Measurements from ENCODE around the gene GRIN2A. TPM values are rescaled to one million over a fixed set of nuclear protein-coding genes. Genes with fewer than 3 reads are reported as not detected.

The GRIN2A gene
- total and polyA plus RNA-seq, 2 donors (not counting 3 experiments of a cell fraction or from before 2014, with no cell fraction given): not detected

- H2AFZ ChIP-seq (ENCODE audit: low read depth, low read length): no peak overlapping the region
- POLR2A ChIA-PET: no interaction called here
- BruUV-seq (replicated peaks): no TSS peak
These were observed 270.2 kb downstream of the GRIN2A start for GRCh38 chr16:9911989-9912388.

More at GRCh38 chr16:9911989-9912388, 270.2 kb downstream of the GRIN2A start:
- TF ChIP-seq POLR2AphosphoS5 (IDR thresholded peaks at IDR 0.05; ENCODE audit: insufficient read depth, low read depth, low read length) (no peak), POLR2A (IDR thresholded peaks at IDR 0.05; ENCODE audit: low read depth, low read length) (no peak), JUN (IDR thresholded peaks at IDR 0.05; ENCODE audit: borderline replicate concordance, insufficient read depth, insufficient read length, low read depth) (no peak), MAX (IDR thresholded peaks at IDR 0.05; ENCODE audit: insufficient read depth, insufficient read length) (no peak), GATA2 (IDR thresholded peaks at IDR 0.05; ENCODE audit: insufficient read depth, insufficient read length, low read depth, low read length) (no peak), MYC (IDR thresholded peaks at IDR 0.05; ENCODE audit: low read depth, low read length) (no peak), FOS (IDR thresholded peaks at IDR 0.05; ENCODE audit: borderline replicate concordance, insufficient read depth, low read length) (no peak), EZH2 (IDR thresholded peaks at IDR 0.05; ENCODE audit: borderline replicate concordance, low read depth, low read length, severe bottlenecking) (no peak)
- TF ChIP-seq, protein P1, sequence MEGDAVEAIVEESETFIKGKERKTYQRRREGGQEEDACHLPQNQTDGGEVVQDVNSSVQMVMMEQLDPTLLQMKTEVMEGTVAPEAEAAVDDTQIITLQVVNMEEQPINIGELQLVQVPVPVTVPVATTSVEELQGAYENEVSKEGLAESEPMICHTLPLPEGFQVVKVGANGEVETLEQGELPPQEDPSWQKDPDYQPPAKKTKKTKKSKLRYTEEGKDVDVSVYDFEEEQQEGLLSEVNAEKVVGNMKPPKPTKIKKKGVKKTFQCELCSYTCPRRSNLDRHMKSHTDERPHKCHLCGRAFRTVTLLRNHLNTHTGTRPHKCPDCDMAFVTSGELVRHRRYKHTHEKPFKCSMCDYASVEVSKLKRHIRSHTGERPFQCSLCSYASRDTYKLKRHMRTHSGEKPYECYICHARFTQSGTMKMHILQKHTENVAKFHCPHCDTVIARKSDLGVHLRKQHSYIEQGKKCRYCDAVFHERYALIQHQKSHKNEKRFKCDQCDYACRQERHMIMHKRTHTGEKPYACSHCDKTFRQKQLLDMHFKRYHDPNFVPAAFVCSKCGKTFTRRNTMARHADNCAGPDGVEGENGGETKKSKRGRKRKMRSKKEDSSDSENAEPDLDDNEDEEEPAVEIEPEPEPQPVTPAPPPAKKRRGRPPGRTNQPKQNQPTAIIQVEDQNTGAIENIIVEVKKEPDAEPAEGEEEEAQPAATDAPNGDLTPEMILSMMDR (IDR thresholded peaks at IDR 0.05; ENCODE audit: extremely low read depth in 1 of 2, insufficient read depth in 1 of 2, low read depth in 1 of 2, low read length in 2 of 2): no peak
- Histone ChIP-seq H3K4me3 (replicated peaks in 1 of 3; ENCODE audit: insufficient read depth in 1 of 3, low read depth in 1 of 3, low read length in 3 of 3) (no peak overlapping the region), H3K27ac (ENCODE audit: insufficient read depth, low read depth, low read length) (no peak overlapping the region), H3K4me2 (ENCODE audit: insufficient read depth, low read length) (no peak overlapping the region), H3K36me3 (ENCODE audit: control insufficient read depth in 2 of 2, extremely low read depth in 1 of 2, insufficient read depth in 2 of 2, low read length in 2 of 2) (no peaks in the 10 kb centered on the region), H3K4me1 (ENCODE audit: control insufficient read depth, extremely low read depth, insufficient read depth, low read length) (no peaks in the 10 kb centered on the region), H3K9me1 (replicated peaks; ENCODE audit: control insufficient read depth, extremely low read depth, insufficient read depth, low read length) (no peaks in the 10 kb centered on the region), H3K9me3 (replicated peaks; ENCODE audit: control insufficient read depth, insufficient read depth, low read length) (no peaks in the 10 kb centered on the region), H3K79me2 (ENCODE audit: control insufficient read depth, insufficient read depth, low read length) (no peaks in the 10 kb centered on the region), H3K9ac (replicated peaks; ENCODE audit: extremely low read depth, insufficient read depth, low read length) (no peak overlapping the region), H4K20me1 (replicated peaks; ENCODE audit: control insufficient read depth, extremely low read depth, insufficient read depth, low read length) (no peaks in the 10 kb centered on the region), H3K27me3 (ENCODE audit: control insufficient read depth in 2 of 2, insufficient read depth in 2 of 2, low read length in 2 of 2) (no peaks in the 10 kb centered on the region)
- FAIRE-seq: no peak
- no peak for DNase-seq (ENCODE audit: low read depth, low spot score)
- CTCF ChIA-PET: no interaction called here
- dilution Hi-C loops (cut with MboI; ENCODE audit: extremely low pct_ligation_motif_present, low sequenced_read_pairs) (no loop called here), intact Hi-C loops (cut with micrococcal nuclease) (no loop called here)
